Fibroblast of lung (primary cell): Measurements from ENCODE around the gene KLRF2. TPM values are rescaled to one million over a fixed set of nuclear protein-coding genes. Genes with fewer than 3 reads are reported as not detected.

ENCODE experiments used
- DNase-seq, 2 donors: peaks; one replicate each; pipeline versions ENCODE4 v3.0.0 to v3.0.0-alpha.2; 2010; ENCODE audit warnings: low read depth in 2 of 2
- H2AFZ ChIP-seq: 2 replicates; pipeline ENCODE4 v1.5.1; 2012; ENCODE audit warnings: low read length, control low read depth, inconsistent platforms
- H3K27ac ChIP-seq: 2 replicates; pipeline ENCODE4 v1.5.1; 2011; ENCODE audit warnings: low read length, control low read depth; ENCODE audit not compliant: insufficient read depth
- H3K27me3 ChIP-seq: 2 replicates; pipeline ENCODE4 v1.5.1; 2011; ENCODE audit warnings: mild to moderate bottlenecking, low read length; ENCODE audit not compliant: control insufficient read depth, insufficient read depth
- H3K36me3 ChIP-seq: 2 replicates; pipeline ENCODE4 v1.5.1; 2011; ENCODE audit warnings: low read length; ENCODE audit not compliant: control insufficient read depth, insufficient read depth
- H3K4me1 ChIP-seq: 2 replicates; pipeline ENCODE4 v1.5.1; 2011; ENCODE audit warnings: low read length; ENCODE audit not compliant: control insufficient read depth, insufficient read depth; ENCODE audit errors: extremely low read depth
- H3K4me2 ChIP-seq: 2 replicates; pipeline ENCODE4 v1.5.1; 2011; ENCODE audit warnings: low read length, control low read depth; ENCODE audit not compliant: insufficient read depth; ENCODE audit errors: extremely low read depth
- H3K4me3 ChIP-seq, 4 experiments: fragments of 200-600 bp in 1 of 4; sonication (generic) in 1 of 4; replicated peaks in 1 of 4; 2 replicates each; pipeline ENCODE4 v1.5.1; 2011 to 2016; ENCODE audit warnings: low read length in 4 of 4, low read depth in 3 of 4, mild to moderate bottlenecking in 3 of 4, control low read depth in 2 of 4, inconsistent platforms in 1 of 4, mixed read lengths in 1 of 4; ENCODE audit not compliant: insufficient read depth in 1 of 4; ENCODE audit errors: control extremely low read depth in 1 of 4
- H3K79me2 ChIP-seq: 2 replicates; pipeline ENCODE4 v1.5.1; 2012; ENCODE audit warnings: mild to moderate bottlenecking, low read length, inconsistent platforms; ENCODE audit not compliant: control insufficient read depth, insufficient read depth
- H3K9ac ChIP-seq: 2 replicates; pipeline ENCODE4 v1.5.1; 2011; ENCODE audit warnings: mild to moderate bottlenecking, low read length, control low read depth; ENCODE audit not compliant: insufficient read depth
- H3K9me3 ChIP-seq: 2 replicates; pipeline ENCODE4 v1.5.1; 2012; ENCODE audit warnings: low read depth, low read length; ENCODE audit not compliant: control insufficient read depth, insufficient read depth
- H4K20me1 ChIP-seq: 2 replicates; pipeline ENCODE4 v1.5.1; 2011; ENCODE audit warnings: low read length; ENCODE audit not compliant: control insufficient read depth, insufficient read depth; ENCODE audit errors: extremely low read depth
- EZH2 ChIP-seq: IDR thresholded peaks from 2 replicates; pipeline ENCODE4 v1.5.1; 2012; ENCODE audit warnings: low read length, control low read depth, mild to moderate bottlenecking; ENCODE audit errors: missing control alignments
- polyA plus RNA-seq, 2 donors: library from polyadenylated mRNA; depleted of rRNA in 1 of 2; stranded (reverse) in 1 of 2; unstranded in 1 of 2; fragments of >200 nt; gene quantifications; 2 replicates each; pipeline ENCODE4 v1.2.1, GENCODE V29; 2011 to 2012; ENCODE audit warnings: missing spikeins in 1 of 2
- total RNA-seq: library from RNA; depleted of rRNA; stranded (reverse); fragments of >200 nt; gene quantifications from 2 replicates; pipeline ENCODE4 v1.2.1, GENCODE V29; 2014
- TF ChIP-seq, protein P1 (sequence below), 2 donors: IDR thresholded peaks in 1 of 2; conservative IDR thresholded peaks in 1 of 2; 1 replicate in 1 of 2; 2 replicates in 1 of 2; pipeline ENCODE4 v1.5.1; 2011 to 2012; ENCODE audit warnings: low read length in 2 of 2, control low read depth in 1 of 2, inconsistent platforms in 1 of 2, low read depth in 1 of 2, mild to moderate bottlenecking in 1 of 2

KLRF2 gene
- total and polyA plus RNA-seq, 2 donors (not counting 1 experiment from before 2014, with no cell fraction given), result not detected

GRCh38 chr12:9919443-9919842 lies 38.2 kb downstream of the KLRF2 start:
- H3K79me2 ChIP-seq, result no peaks in the 10 kb centered on the region
- no peak overlapping the region for H3K9ac ChIP-seq
- no peak overlapping the region for H3K4me3 ChIP-seq
- H3K9me3 ChIP-seq, result no peaks in the 10 kb centered on the region
- no peak for DNase-seq
- H3K4me2 ChIP-seq, result no peak overlapping the region
- no peaks in the 10 kb centered on the region for H3K36me3 ChIP-seq
- H3K27ac ChIP-seq, result no peak overlapping the region
- H4K20me1 ChIP-seq, result no peaks in the 10 kb centered on the region
- no peaks in the 10 kb centered on the region for H3K4me1 ChIP-seq
- H3K27me3 ChIP-seq, result no peaks in the 10 kb centered on the region
- no peak overlapping the region for H2AFZ ChIP-seq
- no peak for TF ChIP-seq EZH2
- TF ChIP-seq, protein P1, sequence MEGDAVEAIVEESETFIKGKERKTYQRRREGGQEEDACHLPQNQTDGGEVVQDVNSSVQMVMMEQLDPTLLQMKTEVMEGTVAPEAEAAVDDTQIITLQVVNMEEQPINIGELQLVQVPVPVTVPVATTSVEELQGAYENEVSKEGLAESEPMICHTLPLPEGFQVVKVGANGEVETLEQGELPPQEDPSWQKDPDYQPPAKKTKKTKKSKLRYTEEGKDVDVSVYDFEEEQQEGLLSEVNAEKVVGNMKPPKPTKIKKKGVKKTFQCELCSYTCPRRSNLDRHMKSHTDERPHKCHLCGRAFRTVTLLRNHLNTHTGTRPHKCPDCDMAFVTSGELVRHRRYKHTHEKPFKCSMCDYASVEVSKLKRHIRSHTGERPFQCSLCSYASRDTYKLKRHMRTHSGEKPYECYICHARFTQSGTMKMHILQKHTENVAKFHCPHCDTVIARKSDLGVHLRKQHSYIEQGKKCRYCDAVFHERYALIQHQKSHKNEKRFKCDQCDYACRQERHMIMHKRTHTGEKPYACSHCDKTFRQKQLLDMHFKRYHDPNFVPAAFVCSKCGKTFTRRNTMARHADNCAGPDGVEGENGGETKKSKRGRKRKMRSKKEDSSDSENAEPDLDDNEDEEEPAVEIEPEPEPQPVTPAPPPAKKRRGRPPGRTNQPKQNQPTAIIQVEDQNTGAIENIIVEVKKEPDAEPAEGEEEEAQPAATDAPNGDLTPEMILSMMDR (conservative IDR thresholded peaks at IDR 0.05 in 1 of 2, IDR thresholded peaks at IDR 0.05 in 1 of 2; ENCODE audit: low read depth in 1 of 2, low read length in 2 of 2), result no peak

- Histone ChIP-seq H3K9ac (no peak overlapping the region), H3K36me3 (no peaks in the 10 kb centered on the region), H3K79me2 (no peaks in the 10 kb centered on the region), H4K20me1 (no peaks in the 10 kb centered on the region), H3K27me3 (no peaks in the 10 kb centered on the region), H3K4me2 (no peak overlapping the region), H2AFZ (no peak overlapping the region), H3K27ac (no peak overlapping the region), H3K4me1 (no peaks in the 10 kb centered on the region), H3K4me3 (no peak overlapping the region), H3K9me3 (no peaks in the 10 kb centered on the region)
- DNase-seq, result no peak
- TF ChIP-seq, protein P1 (conservative IDR thresholded peaks at IDR 0.05 in 1 of 2, IDR thresholded peaks at IDR 0.05 in 1 of 2; ENCODE audit: low read depth in 1 of 2, low read length in 2 of 2), result no peak
- no peak for TF ChIP-seq EZH2
Measured at GRCh38 chr12:9920451-9920850, 39.2 kb downstream of the KLRF2 start.

GRCh38 chr12:9922429-9922828 lies 41.1 kb downstream of the KLRF2 start:
- Histone ChIP-seq H3K27ac (no peak overlapping the region), H3K36me3 (no peaks in the 10 kb centered on the region), H3K27me3 (no peaks in the 10 kb centered on the region), H4K20me1 (no peaks in the 10 kb centered on the region), H3K9me3 (no peaks in the 10 kb centered on the region), H2AFZ (no peak overlapping the region), H3K4me3 (no peak overlapping the region), H3K4me1 (no peaks in the 10 kb centered on the region), H3K79me2 (no peaks in the 10 kb centered on the region), H3K4me2 (no peak overlapping the region), H3K9ac (no peak overlapping the region)
- DNase-seq, result no peak
- TF ChIP-seq EZH2, result no peak
- TF ChIP-seq, protein P1 (conservative IDR thresholded peaks at IDR 0.05 in 1 of 2, IDR thresholded peaks at IDR 0.05 in 1 of 2; ENCODE audit: low read depth in 1 of 2, low read length in 2 of 2), result no peak
